Adrenal gland (tissue), 12 donors: Measurements from ENCODE around the gene MAP2K5. TPM values are rescaled to one million over a fixed set of nuclear protein-coding genes. Genes with fewer than 3 reads are reported as not detected.
A peak's percentile ranks its signal among the peaks of the same experiment; 100 is the strongest.

Experiments used
- DNase-seq, 7 donors: peaks; one replicate each; pipeline ENCODE4 v3.0.0-alpha.2; 2019 to 2020
- H3K27ac ChIP-seq, 5 donors: fragments of 200-600 bp; sonication (generic) in 4 of 5; 1 replicate in 3 of 5; 2 replicates in 2 of 5; pipeline versions ENCODE4 v1.5.1 to v1.8.0; 2016 to 2020; ENCODE audit warnings: mild to moderate bottlenecking in 1 of 5
- H3K27me3 ChIP-seq: fragments of 200-600 bp; 2 replicates; pipeline ENCODE4 v1.8.0; 2021
- H3K36me3 ChIP-seq, 2 donors: fragments of 200-600 bp; replicated peaks in 1 of 2; 1 replicate in 1 of 2; 2 replicates in 1 of 2; pipeline versions ENCODE4 v1.5.1 to v1.8.0; 2018 to 2022
- H3K4me1 ChIP-seq, 2 donors: fragments of 200-600 bp; replicated peaks in 1 of 2; 1 replicate in 1 of 2; 2 replicates in 1 of 2; pipeline versions ENCODE4 v1.5.1 to v1.8.0; 2018 to 2021
- H3K4me3 ChIP-seq, 4 donors: fragments of 200-600 bp; sonication (generic) in 3 of 4; one replicate each; pipeline ENCODE4 v1.5.1; 2016 to 2018
- H3K9me3 ChIP-seq, 3 donors: fragments of 200-600 bp; sonication (generic) in 1 of 3; replicated peaks in 1 of 3; 1 replicate in 2 of 3; 2 replicates in 1 of 3; pipeline versions ENCODE4 v1.5.1 to v1.8.0; 2016 to 2021
- CTCF ChIP-seq, 6 experiments: fragments of 450-650 bp in 4 of 6; fragments of 200-600 bp in 2 of 6; sonication (generic) in 1 of 6; IDR thresholded peaks; 1 replicate in 5 of 6; 2 replicates in 1 of 6; pipeline versions ENCODE4 v1.5.1 to v1.8.0; 2016 to 2021; ENCODE audit warnings: antibody characterized with exemption in 6 of 6, mild to moderate bottlenecking in 2 of 6, moderate library complexity in 1 of 6
- POLR2A ChIP-seq, 2 donors: fragments of 450-650 bp; IDR thresholded peaks; one replicate each; pipeline ENCODE4 v1.6.1; 2017; ENCODE audit warnings: antibody characterized with exemption in 2 of 2, mild to moderate bottlenecking in 2 of 2, moderate library complexity in 1 of 2
- WGBS, 4 donors: extraction: QIAGEN DNeasy Blood & Tissue Kit in 2 of 4; methylation state at CpG; one replicate each; pipeline versions ENCODE4 v1.1.5 to v1.1.7; 2013 to 2017; 5-methylcytosine and 5-hydroxymethylcytosine counted together
- intact Hi-C, 2 donors: fragments of 100-400 bp; cut with DNase I; formaldehyde crosslinking; loops; one replicate each; pipeline versions ENCODE4 v1.14.1 to v1.15.0; 2022 to 2023
- polyA plus RNA-seq, 3 donors: library from polyadenylated mRNA; stranded (reverse); fragments of 200-250 nt in 2 of 3; fragments of 350-450 nt in 1 of 3; fragmentation: Illumina TruSeq in 1 of 3; extraction: RNeasy Lipid Tissue Mini Kit (QIAGEN cat#74804) in 1 of 3; gene quantifications; one replicate each; pipeline ENCODE4 v1.2.3, GENCODE V29; 2013 to 2014
- total RNA-seq, 9 donors: library from RNA; depleted of rRNA in 4 of 9; stranded (reverse); fragments of >200 nt in 4 of 9; fragments of 120-200 nt in 1 of 9; fragmentation: NEBNext Ultra II Directional in 1 of 9; extraction: Animal tissue kit (Norgen Biotek cat#: 25700) in 1 of 9; gene quantifications; one replicate each; pipeline versions ENCODE4 v1.1.0 to v1.2.4, GENCODE V29; 2013 to 2023
- donor health status: healthy with polysubstance abuse.
- donor health status: Bipolar disorder and iron deficiency.
- donor health status: DM: yes; HTN: yes; CAD: no.
- donor health status: DM: no; HTN: no; CAD: no.
- donor health status: DM: no; HTN: no; CAD: no.
- donor health status: DM: yes; HTN: yes; CAD: no.

Gene MAP2K5
- total and polyA plus RNA-seq, 12 donors = 10.3 to 33.8 (median 17.0) TPM

DNA sequence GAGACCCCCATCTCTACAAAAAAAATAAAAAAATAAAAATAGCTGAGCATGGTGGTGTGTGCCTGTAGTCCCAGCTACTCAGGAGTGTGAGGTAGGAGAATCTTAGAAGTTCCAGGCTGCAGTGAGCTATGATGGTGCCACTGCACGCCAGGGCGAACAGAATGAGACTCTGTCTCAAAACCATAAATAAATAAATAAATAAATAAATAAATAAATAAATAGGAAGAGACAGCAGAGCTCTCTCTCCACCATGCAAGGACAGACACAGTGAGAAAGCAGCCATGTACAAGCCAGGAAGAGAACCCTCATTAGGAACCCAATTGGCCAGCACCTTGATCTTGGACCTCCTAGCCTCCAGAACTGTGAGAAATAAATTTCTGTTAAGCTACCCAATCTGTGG, 26.9 kb upstream of the MAP2K5 start:
- Histone ChIP-seq H3K9me3 (no peaks in the 10 kb centered on the region), H3K27me3 (no peaks in the 10 kb centered on the region), H3K4me3 (no peak overlapping the region), H3K4me1 (no peaks in the 10 kb centered on the region), H3K27ac (no peak overlapping the region), H3K36me3 (no peaks in the 10 kb centered on the region)
- no peak for TF ChIP-seq POLR2A (IDR thresholded peaks at IDR 0.05)
- TF ChIP-seq CTCF (IDR thresholded peaks at IDR 0.05) = no peak
- 97 to 100% (median 100%) methylated on average over 2 of the region's 2 CpGs for WGBS, 4 donors
- intact Hi-C loops = loop anchor here in 1 of 2 donors (10.0 kb wide), 1 partner anchor 319 kb away; no protein-coding TSS in a partner anchor
- no peak for DNase-seq

DNA sequence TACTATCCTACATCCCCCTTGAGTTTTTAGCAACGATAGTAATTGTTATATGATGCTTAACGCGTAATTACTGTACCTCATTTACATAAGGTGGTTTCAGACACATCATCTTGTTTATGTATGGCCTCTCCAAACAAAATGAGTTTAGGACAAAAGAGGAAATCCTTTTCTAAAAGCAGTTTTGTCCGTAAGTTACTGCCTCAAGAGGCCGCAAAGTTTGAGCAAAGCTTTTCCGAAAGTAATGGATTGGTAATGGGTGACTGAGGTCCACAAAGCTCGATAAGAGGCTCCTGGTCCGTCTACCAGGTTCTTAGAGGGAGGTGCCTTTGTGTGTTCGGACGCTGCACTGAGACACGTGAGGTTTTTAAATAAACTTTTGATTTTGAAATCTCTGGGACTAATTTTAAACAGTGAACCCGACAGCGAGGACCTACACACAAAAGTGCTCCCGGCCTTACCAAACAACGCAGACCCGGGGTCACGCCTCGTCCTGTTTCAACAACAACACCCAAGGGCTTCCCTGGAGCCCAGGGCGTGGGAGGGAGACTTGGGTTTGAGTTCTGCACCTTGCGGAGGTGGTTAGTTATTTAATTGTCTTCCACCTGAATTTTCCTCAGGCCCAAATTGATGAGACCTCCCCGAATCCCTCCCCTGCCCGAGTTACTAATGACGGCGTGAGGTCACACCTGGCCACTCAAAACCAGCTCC, 22.0 kb upstream of the MAP2K5 start:
- 16 to 18% (median 17%) methylated on average over 23 to 24 of the region's 24 CpGs for WGBS, 4 donors
- intact Hi-C loops = loop anchor here in 1 of 2 donors (10.0 kb wide), 1 partner anchor 314 kb away; no protein-coding TSS in a partner anchor
- Histone ChIP-seq H3K9me3 (no peaks in the 10 kb centered on the region), H3K27ac (peak overlapping the region in 4 of 5 donors; percentile 94 to 98 (median 96)), H3K4me1 (peaks cover 0 to 21% of the 10 kb centered on the region in 2 donors), H3K36me3 (no peaks in the 10 kb centered on the region), H3K27me3 (no peaks in the 10 kb centered on the region), H3K4me3 (peak overlapping the region in 3 of 4 donors; percentile 45 to 97 (median 49))
- DNase-seq = peak in 1 of 7 donors; percentile 39
- TF ChIP-seq POLR2A (IDR thresholded peaks at IDR 0.05) (no peak), CTCF (IDR thresholded peaks at IDR 0.05) (no peak)

- Histone ChIP-seq H3K36me3 (no peaks in the 10 kb centered on the region), H3K9me3 (no peaks in the 10 kb centered on the region), H3K27ac (peak within 1 kb of the TSS; percentile 80 to 98 (median 96)), H3K4me3 (peak within 1 kb of the TSS; percentile 52 to 97 (median 66)), H3K4me1 (peaks cover 0 to 21% of the 10 kb centered on the region in 2 donors), H3K27me3 (no peaks in the 10 kb centered on the region)
- peak; percentile 81 to 93 (median 85) for DNase-seq
- intact Hi-C loops = loop anchor here in 1 of 2 donors (10.0 kb wide), 1 partner anchor 314 kb away; no protein-coding TSS in a partner anchor
- TF ChIP-seq CTCF (IDR thresholded peaks at IDR 0.05) = peak in 1 of 6 experiments; percentile 11
- peak; percentile 82 to 87 for TF ChIP-seq POLR2A (IDR thresholded peaks at IDR 0.05)
- 0% methylated on average over 12 to 94 of the region's 94 CpGs; no CpG with 5 or more reads in 1 of the 4 donors for WGBS, 4 donors
Measured at GRCh38 chr15:67521029-67521782, 21.3 kb upstream of the MAP2K5 start, which contains the start of gene C15orf61. Gene C15orf61, plus strand, starts transcription at chr15:67521131. Its CDS starts 118 bp downstream, at chr15:67521249.
